ENCODE results near the gene KIRREL3. TPM values are rescaled to one million over a fixed set of nuclear protein-coding genes. Genes with fewer than 3 reads are reported as not detected.

The KIRREL3 gene
- total RNA-seq, 4 donors from 2014 or later: 0.82 to 15.7 (median 1.4) TPM; not detected in 1

- no peaks in the 10 kb centered on the region for H3K4me1 ChIP-seq
- H3K27ac ChIP-seq: no peak overlapping the region
- 74 to 83% methylated on average over 1 to 7 of the region's 7 CpGs for WGBS, 2 donors (ENCODE audit: low coverage in 1 of 2)
- no peaks in the 10 kb centered on the region for H3K27me3 ChIP-seq
- H3K36me3 ChIP-seq: no peaks in the 10 kb centered on the region
- TF ChIP-seq POLR2A (IDR thresholded peaks at IDR 0.05) (no peak), CTCF (IDR thresholded peaks at IDR 0.05) (no peak), POLR2AphosphoS5 (IDR thresholded peaks at IDR 0.05) (no peak), EP300 (IDR thresholded peaks at IDR 0.05; ENCODE audit: low read depth) (no peak)
- intact Hi-C loops (cut with DNase I; ENCODE audit: low total_unique reads) (no loop called here), in situ Hi-C loops (cut with MboI; ENCODE audit: low pct_ligation_motif_present in 1 of 4, low pct_unique_long_range_greater_than_20kb in 1 of 4, low sequenced_read_pairs in 3 of 4) (no loop called here)
- no peak overlapping the region for H3K4me3 ChIP-seq
- H3K9me3 ChIP-seq: no peaks in the 10 kb centered on the region
- DNase-seq: no peak
These were observed 478.0 kb downstream of the KIRREL3 start for GRCh38 chr11:126522606-126523005.

- Histone ChIP-seq H3K9me3 (no peaks in the 10 kb centered on the region), H3K27me3 (no peaks in the 10 kb centered on the region), H3K4me3 (no peak overlapping the region), H3K36me3 (no peaks in the 10 kb centered on the region), H3K27ac (no peak overlapping the region), H3K4me1 (no peaks in the 10 kb centered on the region)
- DNase-seq: no peak
- TF ChIP-seq POLR2AphosphoS5 (IDR thresholded peaks at IDR 0.05) (no peak), POLR2A (IDR thresholded peaks at IDR 0.05) (no peak), EP300 (IDR thresholded peaks at IDR 0.05; ENCODE audit: low read depth) (no peak), CTCF (IDR thresholded peaks at IDR 0.05) (no peak)
- intact Hi-C loops (cut with DNase I; ENCODE audit: low total_unique reads) (no loop called here), in situ Hi-C loops (cut with MboI; ENCODE audit: low pct_ligation_motif_present in 1 of 4, low pct_unique_long_range_greater_than_20kb in 1 of 4, low sequenced_read_pairs in 3 of 4) (no loop called here)
- WGBS, 2 donors (ENCODE audit: low coverage in 1 of 2): 87 to 100% methylated on average over 1 to 4 of the region's 4 CpGs
These were observed 478.4 kb downstream of the KIRREL3 start for GRCh38 chr11:126522152-126522551.

- 91% methylated on average over 7 of the region's 11 CpGs; no CpG with 5 or more reads in 1 of the 2 donors for WGBS, 2 donors (ENCODE audit: low coverage in 1 of 2)
These were observed 479.4 kb downstream of the KIRREL3 start for GRCh38 chr11:126521196-126521595.

More at GRCh38 chr11:126521196-126521595, 479.4 kb downstream of the KIRREL3 start:
- Histone ChIP-seq H3K36me3 (no peaks in the 10 kb centered on the region), H3K27ac (no peak overlapping the region), H3K9me3 (no peaks in the 10 kb centered on the region), H3K4me3 (no peak overlapping the region), H3K27me3 (no peaks in the 10 kb centered on the region), H3K4me1 (no peaks in the 10 kb centered on the region)
- no peak for TF ChIP-seq POLR2A (IDR thresholded peaks at IDR 0.05)
- no peak for TF ChIP-seq POLR2AphosphoS5 (IDR thresholded peaks at IDR 0.05)
- no peak for TF ChIP-seq EP300 (IDR thresholded peaks at IDR 0.05; ENCODE audit: low read depth)
- TF ChIP-seq CTCF (IDR thresholded peaks at IDR 0.05): no peak
- no peak for DNase-seq
- in situ Hi-C loops (cut with MboI; ENCODE audit: low pct_ligation_motif_present in 1 of 4, low pct_unique_long_range_greater_than_20kb in 1 of 4, low sequenced_read_pairs in 3 of 4): no loop called here
- intact Hi-C loops (cut with DNase I; ENCODE audit: low total_unique reads): no loop called here
